ENCODE results near the gene PABPN1. TPM values are rescaled to one million over a fixed set of nuclear protein-coding genes. Genes with fewer than 3 reads are reported as not detected.
"Not testable (repeated sequence)": the region's sequence is repeated elsewhere in the genome, so short reads cannot be mapped to it uniquely, and the experiment has no call there.

PABPN1 gene
- total RNA-seq, 1 experiment from 2014 or later, result 126 TPM

GRCh38 chr14:23322568-23323517, 1.6 kb downstream of the PABPN1 start:
- Histone ChIP-seq H3K27ac (ENCODE audit: low read length) (peak overlapping the region; percentile 59), H3K4me2 (ENCODE audit: low read depth, low read length, poor library complexity, severe bottlenecking) (peak overlapping the region; percentile 85), H3K4me1 (ENCODE audit: low read length) (peaks cover 34% of the 10 kb centered on the region), H3K4me3 (ENCODE audit: low read length) (peak overlapping the region; percentile 86), H3K36me3 (ENCODE audit: insufficient read depth, low read length) (peaks cover 28% of the 10 kb centered on the region), H2AFZ (ENCODE audit: low read length) (no peak overlapping the region), H4K20me1 (ENCODE audit: insufficient read depth, low read depth, low read length) (peaks cover 6% of the 10 kb centered on the region; the same call in 1 of the 2 replicates), H3K79me2 (ENCODE audit: low read length) (peaks cover 30% of the 10 kb centered on the region), H3K9me3 (ENCODE audit: low read length) (no peaks in the 10 kb centered on the region), H3K9me2 (replicated peaks; ENCODE audit: insufficient read depth, low read length) (no peaks in the 10 kb centered on the region), H3K9ac (ENCODE audit: low read length) (peak overlapping the region; percentile 92), H3K27me3 (ENCODE audit: low read length) (no peaks in the 10 kb centered on the region)
- DNase-seq, result no peak

GRCh38 chr14:23323838-23324454, 2.7 kb downstream of the PABPN1 start:
- no peak overlapping the region for H3K4me3 ChIP-seq (ENCODE audit: low read length)
- peaks cover 34% of the 10 kb centered on the region for H3K4me1 ChIP-seq (ENCODE audit: low read length)
- H3K27me3 ChIP-seq (ENCODE audit: low read length), result no peaks in the 10 kb centered on the region
- peaks cover 6% of the 10 kb centered on the region; the same call in 1 of the 2 replicates for H4K20me1 ChIP-seq (ENCODE audit: insufficient read depth, low read depth, low read length)
- H3K9me2 ChIP-seq (replicated peaks; ENCODE audit: insufficient read depth, low read length), result no peaks in the 10 kb centered on the region
- H3K9ac ChIP-seq (ENCODE audit: low read length), result no peak overlapping the region
- H2AFZ ChIP-seq (ENCODE audit: low read length), result no peak overlapping the region
- H3K27ac ChIP-seq (ENCODE audit: low read length), result no peak overlapping the region; the same call in 1 of the 2 replicates
- H3K79me2 ChIP-seq (ENCODE audit: low read length), result peaks cover 30% of the 10 kb centered on the region
- no peak for DNase-seq
- peak overlapping the region; percentile 85 for H3K4me2 ChIP-seq (ENCODE audit: low read depth, low read length, poor library complexity, severe bottlenecking)
- H3K9me3 ChIP-seq (ENCODE audit: low read length), result no peaks in the 10 kb centered on the region
- peaks cover 28% of the 10 kb centered on the region for H3K36me3 ChIP-seq (ENCODE audit: insufficient read depth, low read length)

- DNase-seq, result no peak
- Histone ChIP-seq H3K27me3 (ENCODE audit: low read length) (no peaks in the 10 kb centered on the region), H3K9ac (ENCODE audit: low read length) (no peak overlapping the region), H3K36me3 (ENCODE audit: insufficient read depth, low read length) (peaks cover 28% of the 10 kb centered on the region), H3K9me3 (ENCODE audit: low read length) (no peaks in the 10 kb centered on the region), H4K20me1 (ENCODE audit: insufficient read depth, low read depth, low read length) (peaks cover 6% of the 10 kb centered on the region; the same call in 1 of the 2 replicates), H3K4me3 (ENCODE audit: low read length) (no peak overlapping the region), H3K27ac (ENCODE audit: low read length) (no peak overlapping the region), H3K4me2 (ENCODE audit: low read depth, low read length, poor library complexity, severe bottlenecking) (no peak overlapping the region), H2AFZ (ENCODE audit: low read length) (no peak overlapping the region), H3K9me2 (replicated peaks; ENCODE audit: insufficient read depth, low read length) (no peaks in the 10 kb centered on the region), H3K4me1 (ENCODE audit: low read length) (peaks cover 34% of the 10 kb centered on the region), H3K79me2 (ENCODE audit: low read length) (peaks cover 30% of the 10 kb centered on the region)
These were observed 3.2 kb downstream of the PABPN1 start for GRCh38 chr14:23324455-23324846.

GRCh38 chr14:23324993-23325392, 3.7 kb downstream of the PABPN1 start:
- no peaks in the 10 kb centered on the region for H3K9me2 ChIP-seq (replicated peaks; ENCODE audit: insufficient read depth, low read length)
- H3K9ac ChIP-seq (ENCODE audit: low read length), result no peak overlapping the region
- no peak overlapping the region for H3K27ac ChIP-seq (ENCODE audit: low read length)
- no peak for DNase-seq
- no peak overlapping the region for H2AFZ ChIP-seq (ENCODE audit: low read length)
- peaks cover 28% of the 10 kb centered on the region for H3K36me3 ChIP-seq (ENCODE audit: insufficient read depth, low read length)
- H3K4me2 ChIP-seq (ENCODE audit: low read depth, low read length, poor library complexity, severe bottlenecking), result no peak overlapping the region
- no peak overlapping the region for H3K4me3 ChIP-seq (ENCODE audit: low read length)
- no peaks in the 10 kb centered on the region for H3K27me3 ChIP-seq (ENCODE audit: low read length)
- peaks cover 31% of the 10 kb centered on the region for H3K4me1 ChIP-seq (ENCODE audit: low read length)
- peaks cover 30% of the 10 kb centered on the region for H3K79me2 ChIP-seq (ENCODE audit: low read length)
- no peaks in the 10 kb centered on the region for H3K9me3 ChIP-seq (ENCODE audit: low read length)
- peaks cover 6% of the 10 kb centered on the region; the same call in 1 of the 2 replicates for H4K20me1 ChIP-seq (ENCODE audit: insufficient read depth, low read depth, low read length)

GRCh38 chr14:23325746-23326145, 4.5 kb downstream of the PABPN1 start:
- not testable (repeated sequence) for DNase-seq
- H3K36me3 ChIP-seq (ENCODE audit: insufficient read depth, low read length), result peaks cover 28% of the 10 kb centered on the region

GRCh38 chr14:23326491-23327332, 5.5 kb downstream of the PABPN1 start:
- Histone ChIP-seq H3K27ac (ENCODE audit: low read length) (peak overlapping the region; percentile 2; the same call in 1 of the 2 replicates), H2AFZ (ENCODE audit: low read length) (no peak overlapping the region), H3K4me1 (ENCODE audit: low read length) (peaks cover 23% of the 10 kb centered on the region), H3K79me2 (ENCODE audit: low read length) (peaks cover 23% of the 10 kb centered on the region), H3K36me3 (ENCODE audit: insufficient read depth, low read length) (peaks cover 28% of the 10 kb centered on the region), H4K20me1 (ENCODE audit: insufficient read depth, low read depth, low read length) (peaks cover 6% of the 10 kb centered on the region; the same call in 1 of the 2 replicates), H3K9me2 (replicated peaks; ENCODE audit: insufficient read depth, low read length) (no peaks in the 10 kb centered on the region), H3K27me3 (ENCODE audit: low read length) (no peaks in the 10 kb centered on the region), H3K9ac (ENCODE audit: low read length) (no peak overlapping the region), H3K4me3 (ENCODE audit: low read length) (no peak overlapping the region), H3K9me3 (ENCODE audit: low read length) (no peaks in the 10 kb centered on the region), H3K4me2 (ENCODE audit: low read depth, low read length, poor library complexity, severe bottlenecking) (no peak overlapping the region)
- DNase-seq, result peak; percentile 67

More at GRCh38 chr14:23325746-23326145, 4.5 kb downstream of the PABPN1 start:
- H3K27ac ChIP-seq (ENCODE audit: low read length); H4K20me1 ChIP-seq (ENCODE audit: insufficient read depth, low read depth, low read length); H3K9me2 ChIP-seq (replicated peaks; ENCODE audit: insufficient read depth, low read length); H3K9ac ChIP-seq (ENCODE audit: low read length); H2AFZ ChIP-seq (ENCODE audit: low read length); H3K9me3 ChIP-seq (ENCODE audit: low read length); H3K27me3 ChIP-seq (ENCODE audit: low read length); H3K4me3 ChIP-seq (ENCODE audit: low read length); H3K4me2 ChIP-seq (ENCODE audit: low read depth, low read length, poor library complexity, severe bottlenecking): not testable (repeated sequence)
- H3K79me2 ChIP-seq (ENCODE audit: low read length), result peaks cover 26% of the 10 kb centered on the region
- peaks cover 23% of the 10 kb centered on the region for H3K4me1 ChIP-seq (ENCODE audit: low read length)

GRCh38 chr14:23327947-23328744, 6.9 kb downstream of the PABPN1 start:
- Histone ChIP-seq H3K27ac (ENCODE audit: low read length) (no peak overlapping the region), H3K27me3 (ENCODE audit: low read length) (no peaks in the 10 kb centered on the region), H3K9me3 (ENCODE audit: low read length) (no peaks in the 10 kb centered on the region), H3K79me2 (ENCODE audit: low read length) (peaks cover 9% of the 10 kb centered on the region), H3K36me3 (ENCODE audit: insufficient read depth, low read length) (peaks cover 20% of the 10 kb centered on the region), H3K9ac (ENCODE audit: low read length) (no peak overlapping the region), H2AFZ (ENCODE audit: low read length) (no peak overlapping the region), H3K4me1 (ENCODE audit: low read length) (peaks cover 16% of the 10 kb centered on the region), H3K4me2 (ENCODE audit: low read depth, low read length, poor library complexity, severe bottlenecking) (no peak overlapping the region), H3K4me3 (ENCODE audit: low read length) (no peak overlapping the region), H3K9me2 (replicated peaks; ENCODE audit: insufficient read depth, low read length) (no peaks in the 10 kb centered on the region), H4K20me1 (ENCODE audit: insufficient read depth, low read depth, low read length) (no peaks in the 10 kb centered on the region)
- peak; percentile 93 for DNase-seq
